ES-I3 (cell line): Measurements from ENCODE around the gene METTL15.
"Not testable (repeated sequence)": the region's sequence is repeated elsewhere in the genome, so short reads cannot be mapped to it uniquely, and the experiment has no call there.

ENCODE experiments used
- H3K36me3 ChIP-seq: 2 replicates; pipeline ENCODE4 v1.6.1; 2013; ENCODE audit warnings: mild to moderate bottlenecking, low read length, control low read depth, moderate library complexity; ENCODE audit not compliant: insufficient read depth
- H3K4me1 ChIP-seq: 2 replicates; pipeline ENCODE4 v1.6.1; 2013; ENCODE audit warnings: mild to moderate bottlenecking, control low read depth, low read length; ENCODE audit not compliant: insufficient read depth
- H3K9ac ChIP-seq: 2 replicates; pipeline ENCODE4 v1.6.1; 2013; ENCODE audit warnings: low read depth, mild to moderate bottlenecking, low read length, moderate library complexity
- H3K9me3 ChIP-seq: 2 replicates; pipeline ENCODE4 v1.6.1; 2013; ENCODE audit warnings: mild to moderate bottlenecking, low read length, moderate library complexity; ENCODE audit not compliant: control insufficient read depth, insufficient read depth

Gene METTL15

GRCh38 chr11:28104425-28104824, 3.8 kb upstream of the METTL15 start:
- H3K9me3 ChIP-seq: no peaks in the 10 kb centered on the region
- no peaks in the 10 kb centered on the region for H3K36me3 ChIP-seq
- H3K4me1 ChIP-seq: no peaks in the 10 kb centered on the region
- no peak overlapping the region for H3K9ac ChIP-seq

DNA sequence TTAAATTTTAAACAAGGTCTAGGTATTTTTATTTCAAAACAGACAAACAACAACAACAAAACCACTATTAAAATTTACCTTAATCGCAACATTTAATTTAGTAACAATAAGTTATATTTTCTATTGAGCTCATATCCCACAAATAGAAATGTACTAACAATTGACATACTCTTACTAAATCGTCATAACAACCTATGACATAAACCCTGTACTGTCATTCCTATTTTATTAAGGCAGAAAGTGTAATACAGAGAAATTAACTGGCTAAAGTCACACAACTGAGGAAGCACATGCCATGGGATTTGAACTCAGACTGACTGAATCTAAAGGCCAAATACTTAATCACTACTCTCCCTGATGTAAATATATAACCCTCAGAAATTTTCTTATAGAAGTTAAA, 3.2 kb upstream of the METTL15 start:
- Histone ChIP-seq H3K9me3 (no peaks in the 10 kb centered on the region), H3K4me1 (no peaks in the 10 kb centered on the region)

GRCh38 chr11:28105869-28106268, 2.3 kb upstream of the METTL15 start:
- H3K4me1 ChIP-seq: no peaks in the 10 kb centered on the region
- H3K36me3 ChIP-seq: no peaks in the 10 kb centered on the region
- no peaks in the 10 kb centered on the region for H3K9me3 ChIP-seq
- no peak overlapping the region for H3K9ac ChIP-seq

More for the DNA sequence above, 3.2 kb upstream of the METTL15 start:
- Histone ChIP-seq H3K36me3 (no peaks in the 10 kb centered on the region), H3K9ac (no peak overlapping the region)

DNA sequence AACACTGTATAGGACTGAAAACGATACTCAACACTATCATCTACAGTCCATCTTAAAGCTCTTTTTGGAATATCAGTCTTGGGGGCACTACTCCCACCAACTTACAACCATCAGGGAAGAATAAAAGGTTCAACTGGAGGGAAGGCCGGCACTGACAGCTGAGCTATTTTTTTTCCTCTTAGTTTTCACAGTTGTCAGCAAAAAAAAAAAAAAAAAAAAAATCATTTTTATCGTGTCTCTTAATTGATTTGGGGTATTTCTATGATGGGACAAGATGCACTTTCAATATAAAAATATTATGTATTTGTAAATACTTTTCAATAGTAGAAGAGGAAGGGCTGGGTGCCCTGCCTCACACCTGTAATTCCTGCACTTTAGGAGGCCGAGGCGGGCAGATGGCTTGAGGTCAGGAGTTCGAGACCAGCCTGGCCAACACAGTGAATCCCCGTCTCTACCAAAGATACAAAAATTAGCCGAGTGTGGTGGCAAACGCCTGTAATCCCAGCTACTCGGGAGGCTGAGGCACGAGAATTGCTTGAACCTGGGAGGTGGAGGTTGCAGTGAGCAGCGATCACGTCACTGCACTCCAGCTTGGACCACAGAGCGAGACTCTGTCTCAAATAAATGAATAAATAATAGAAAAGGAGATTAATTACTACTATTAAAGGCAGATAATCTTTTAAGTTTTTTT, 1.7 kb upstream of the METTL15 start:
- Histone ChIP-seq H3K36me3 (no peaks in the 10 kb centered on the region), H3K4me1 (no peaks in the 10 kb centered on the region), H3K9me3 (no peaks in the 10 kb centered on the region), H3K9ac (peak overlapping the region; percentile 91; the same call in 1 of the 2 replicates)

DNA sequence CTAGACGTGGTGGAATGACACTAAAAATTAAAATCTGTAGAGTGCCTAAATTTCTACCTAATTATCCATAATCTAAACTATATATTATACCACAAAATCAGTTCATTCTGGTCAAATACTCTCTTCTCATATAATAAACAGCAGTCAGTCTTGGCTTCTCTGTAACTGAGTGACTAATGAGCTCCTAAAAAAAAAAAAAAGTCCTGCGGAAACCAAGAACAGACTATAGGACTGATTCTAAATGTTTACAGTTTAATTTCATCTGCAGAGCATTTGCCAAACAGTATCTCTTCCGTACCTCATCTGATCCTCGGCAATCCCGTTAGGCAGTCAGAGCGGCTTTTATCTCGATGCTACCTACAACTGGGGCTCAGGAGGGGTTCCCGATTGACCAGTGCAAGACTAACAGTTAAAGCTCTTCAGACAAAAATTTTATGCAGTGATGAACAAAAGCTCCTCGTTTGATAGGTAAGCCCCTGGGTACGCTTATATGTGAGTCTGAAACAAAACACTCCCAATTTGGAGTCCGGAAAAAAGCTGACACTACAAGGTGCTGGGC, 918 bp upstream of the METTL15 start:
- H3K36me3 ChIP-seq: no peaks in the 10 kb centered on the region
- no peaks in the 10 kb centered on the region for H3K4me1 ChIP-seq
- no peaks in the 10 kb centered on the region for H3K9me3 ChIP-seq
- peak overlapping the region; percentile 91 for H3K9ac ChIP-seq

GRCh38 chr11:28108958-28109357, 770 bp downstream of the METTL15 start:
- no peaks in the 10 kb centered on the region for H3K9me3 ChIP-seq
- H3K4me1 ChIP-seq: no peaks in the 10 kb centered on the region
- no peak overlapping the region for H3K9ac ChIP-seq

DNA sequence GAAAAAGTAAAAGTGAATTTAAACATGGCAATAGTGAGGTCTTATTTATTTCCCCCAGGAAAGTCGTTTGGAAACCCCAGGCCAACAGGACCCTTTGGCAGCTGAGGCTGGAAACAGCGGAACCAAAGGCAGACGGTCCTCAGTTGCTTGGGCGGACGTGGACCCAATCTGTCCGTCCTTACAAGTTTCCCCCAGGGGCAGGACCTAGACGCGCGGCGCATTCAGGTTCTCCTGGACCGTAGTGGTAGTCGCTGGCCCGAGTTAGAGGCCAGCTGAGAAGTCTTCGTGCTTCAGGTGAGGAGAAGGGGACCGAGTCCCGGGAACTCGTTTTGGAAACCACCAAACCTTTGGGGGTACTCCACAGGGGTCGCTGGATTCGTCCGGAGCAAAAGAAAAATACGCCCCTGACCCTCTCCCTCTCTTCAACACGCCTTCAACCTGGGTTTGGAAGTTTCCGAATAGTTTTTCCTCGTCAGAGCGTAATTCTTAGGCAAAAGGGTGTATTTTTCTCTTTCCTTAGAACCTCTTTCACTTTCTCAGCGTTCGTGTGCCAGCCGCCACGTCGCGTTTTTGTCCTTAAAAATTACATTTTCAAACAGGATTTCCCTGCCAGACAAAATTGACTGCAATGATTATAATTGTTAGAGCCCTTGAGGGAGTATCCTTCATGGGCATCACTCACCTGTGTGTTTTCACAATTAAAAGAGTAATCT, 2.1 kb downstream of the METTL15 start:
- Histone ChIP-seq H3K9ac (peak overlapping the region; percentile 83), H3K9me3 (no peaks in the 10 kb centered on the region), H3K4me1 (no peaks in the 10 kb centered on the region), H3K36me3 (no peaks in the 10 kb centered on the region)

More at GRCh38 chr11:28108958-28109357, 770 bp downstream of the METTL15 start:
- H3K36me3 ChIP-seq: no peaks in the 10 kb centered on the region

DNA sequence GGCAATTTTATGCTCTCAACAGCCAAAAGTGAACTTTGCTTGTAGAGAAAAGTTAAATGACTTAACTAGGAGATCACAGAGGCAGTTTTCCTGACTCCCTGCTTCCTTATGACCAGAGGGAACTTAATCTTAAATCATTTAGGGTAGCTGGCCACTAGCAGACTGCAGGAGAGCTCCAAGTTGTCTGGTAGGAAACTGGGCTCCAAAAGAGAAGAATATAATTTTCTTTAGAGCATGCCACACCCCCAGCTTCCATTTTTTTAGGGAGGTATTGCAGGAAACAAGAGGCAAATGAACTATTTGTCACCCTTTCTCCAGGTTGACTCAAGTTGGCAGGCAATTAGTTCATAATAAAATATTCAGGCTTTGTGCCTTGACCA, 2.6 kb downstream of the METTL15 start:
- peak overlapping the region; percentile 83 for H3K9ac ChIP-seq
- no peaks in the 10 kb centered on the region for H3K4me1 ChIP-seq
- H3K9me3 ChIP-seq: no peaks in the 10 kb centered on the region
- H3K36me3 ChIP-seq: no peaks in the 10 kb centered on the region

- H3K4me1 ChIP-seq: no peaks in the 10 kb centered on the region
- no peaks in the 10 kb centered on the region; the same call in 1 of the 2 replicates for H3K36me3 ChIP-seq
- no peaks in the 10 kb centered on the region for H3K9me3 ChIP-seq
- H3K9ac ChIP-seq: no peak overlapping the region
Measured at GRCh38 chr11:28114116-28114515, 5.9 kb downstream of the METTL15 start.

- Histone ChIP-seq H3K4me1 (no peaks in the 10 kb centered on the region), H3K9me3 (no peaks in the 10 kb centered on the region), H3K36me3 (no peaks in the 10 kb centered on the region; the same call in 1 of the 2 replicates), H3K9ac (no peak overlapping the region)
Measured at GRCh38 chr11:28114731-28115130, 6.5 kb downstream of the METTL15 start.

GRCh38 chr11:28117712-28118111, 9.5 kb downstream of the METTL15 start:
- no peaks in the 10 kb centered on the region; the same call in 1 of the 2 replicates for H3K36me3 ChIP-seq
- no peaks in the 10 kb centered on the region for H3K9me3 ChIP-seq
- no peak overlapping the region for H3K9ac ChIP-seq
- no peaks in the 10 kb centered on the region for H3K4me1 ChIP-seq

GRCh38 chr11:28123151-28123581, 15.0 kb downstream of the METTL15 start:
- no peaks in the 10 kb centered on the region for H3K4me1 ChIP-seq
- H3K9me3 ChIP-seq: no peaks in the 10 kb centered on the region
- H3K36me3 ChIP-seq: no peaks in the 10 kb centered on the region; the same call in 1 of the 2 replicates
- H3K9ac ChIP-seq: no peak overlapping the region

- Histone ChIP-seq H3K36me3 (no peaks in the 10 kb centered on the region; the same call in 1 of the 2 replicates), H3K9ac (no peak overlapping the region), H3K9me3 (peaks cover 23% of the 10 kb centered on the region), H3K4me1 (no peaks in the 10 kb centered on the region)
Measured at GRCh38 chr11:28132548-28132947, 24.4 kb downstream of the METTL15 start.

GRCh38 chr11:28133146-28133545, 25.0 kb downstream of the METTL15 start:
- peaks cover 29% of the 10 kb centered on the region for H3K9me3 ChIP-seq
- no peak overlapping the region for H3K9ac ChIP-seq
- no peaks in the 10 kb centered on the region; the same call in 1 of the 2 replicates for H3K36me3 ChIP-seq
- no peaks in the 10 kb centered on the region for H3K4me1 ChIP-seq

DNA sequence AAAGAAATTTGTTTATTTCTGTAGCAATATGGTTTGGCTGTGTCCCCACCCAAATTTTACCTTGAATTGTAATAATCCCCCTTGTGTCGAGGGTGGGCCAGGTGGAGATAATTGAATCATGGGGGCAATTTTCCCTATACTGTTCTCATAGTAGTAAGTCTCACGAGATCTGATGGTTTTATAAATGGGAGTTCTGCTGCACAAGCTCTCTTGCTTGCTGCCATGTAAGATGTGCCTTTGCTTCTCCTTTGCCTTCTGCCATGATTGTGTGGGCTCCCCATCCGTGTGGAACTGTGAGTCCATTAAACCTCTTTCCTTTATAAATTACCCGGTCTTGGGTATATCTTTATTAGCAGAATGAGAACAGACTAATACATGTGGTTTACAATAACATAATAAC, 28.0 kb downstream of the METTL15 start:
- H3K9ac ChIP-seq, H3K4me1 ChIP-seq: not testable (repeated sequence)
- peaks cover 56% of the 10 kb centered on the region for H3K9me3 ChIP-seq
- H3K36me3 ChIP-seq: peaks cover 10% of the 10 kb centered on the region; the same call in 1 of the 2 replicates
